ENCODE results near the gene HDAC4.

DNA sequence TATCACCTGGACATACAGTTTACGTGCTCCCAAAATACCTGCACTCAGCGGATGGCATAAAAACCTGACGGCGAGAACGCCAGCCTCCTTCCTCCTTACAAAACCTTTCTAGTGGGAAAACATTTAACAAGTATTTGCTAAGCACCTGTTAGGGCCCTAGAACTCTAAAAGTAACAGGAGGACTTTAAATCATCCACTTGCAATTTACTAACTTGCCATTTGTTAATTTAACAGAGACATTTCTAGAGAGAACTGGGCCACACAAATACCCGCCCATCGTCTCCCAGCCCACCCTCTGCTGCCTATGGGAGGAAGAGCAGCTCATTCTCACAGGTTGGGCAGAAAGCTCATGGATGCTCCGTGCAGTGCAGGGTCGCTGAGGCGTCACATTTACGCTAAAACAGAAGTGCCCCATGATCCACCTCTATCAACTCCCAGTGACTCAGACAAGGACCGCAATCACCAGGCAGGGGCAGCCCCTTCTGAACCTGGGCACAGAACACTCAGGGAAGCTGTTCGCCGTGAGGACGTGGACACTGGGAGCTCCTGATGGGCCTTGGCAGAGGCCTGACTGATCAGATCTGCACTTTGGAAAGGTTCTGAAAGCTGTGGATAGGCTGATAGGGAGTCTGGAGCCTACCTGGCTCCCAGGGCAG is 106.9 kb downstream of the HDAC4 start:
- TF ChIP-seq EP300 (IDR thresholded peaks at IDR 0.05; ENCODE audit: borderline replicate concordance) (no peak), YY1 (IDR thresholded peaks at IDR 0.05; ENCODE audit: low read depth) (no peak), TAF1 (IDR thresholded peaks at IDR 0.05; ENCODE audit: low read depth) (no peak), TCF12 (IDR thresholded peaks at IDR 0.05; ENCODE audit: low read depth) (no peak), ZBTB7A (IDR thresholded peaks at IDR 0.05; ENCODE audit: low read depth) (no peak), EGR1 (IDR thresholded peaks at IDR 0.05) (no peak), CEBPB (IDR thresholded peaks at IDR 0.05) (no peak), TEAD4 (IDR thresholded peaks at IDR 0.05) (no peak), CREB1 (IDR thresholded peaks at IDR 0.05; ENCODE audit: low read depth) (no peak), NFIC (IDR thresholded peaks at IDR 0.05) (no peak)
- TF ChIP-seq, protein P1, sequence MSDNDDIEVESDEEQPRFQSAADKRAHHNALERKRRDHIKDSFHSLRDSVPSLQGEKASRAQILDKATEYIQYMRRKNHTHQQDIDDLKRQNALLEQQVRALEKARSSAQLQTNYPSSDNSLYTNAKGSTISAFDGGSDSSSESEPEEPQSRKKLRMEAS (IDR thresholded peaks at IDR 0.05), result no peak
- TF ChIP-seq, protein P2, sequence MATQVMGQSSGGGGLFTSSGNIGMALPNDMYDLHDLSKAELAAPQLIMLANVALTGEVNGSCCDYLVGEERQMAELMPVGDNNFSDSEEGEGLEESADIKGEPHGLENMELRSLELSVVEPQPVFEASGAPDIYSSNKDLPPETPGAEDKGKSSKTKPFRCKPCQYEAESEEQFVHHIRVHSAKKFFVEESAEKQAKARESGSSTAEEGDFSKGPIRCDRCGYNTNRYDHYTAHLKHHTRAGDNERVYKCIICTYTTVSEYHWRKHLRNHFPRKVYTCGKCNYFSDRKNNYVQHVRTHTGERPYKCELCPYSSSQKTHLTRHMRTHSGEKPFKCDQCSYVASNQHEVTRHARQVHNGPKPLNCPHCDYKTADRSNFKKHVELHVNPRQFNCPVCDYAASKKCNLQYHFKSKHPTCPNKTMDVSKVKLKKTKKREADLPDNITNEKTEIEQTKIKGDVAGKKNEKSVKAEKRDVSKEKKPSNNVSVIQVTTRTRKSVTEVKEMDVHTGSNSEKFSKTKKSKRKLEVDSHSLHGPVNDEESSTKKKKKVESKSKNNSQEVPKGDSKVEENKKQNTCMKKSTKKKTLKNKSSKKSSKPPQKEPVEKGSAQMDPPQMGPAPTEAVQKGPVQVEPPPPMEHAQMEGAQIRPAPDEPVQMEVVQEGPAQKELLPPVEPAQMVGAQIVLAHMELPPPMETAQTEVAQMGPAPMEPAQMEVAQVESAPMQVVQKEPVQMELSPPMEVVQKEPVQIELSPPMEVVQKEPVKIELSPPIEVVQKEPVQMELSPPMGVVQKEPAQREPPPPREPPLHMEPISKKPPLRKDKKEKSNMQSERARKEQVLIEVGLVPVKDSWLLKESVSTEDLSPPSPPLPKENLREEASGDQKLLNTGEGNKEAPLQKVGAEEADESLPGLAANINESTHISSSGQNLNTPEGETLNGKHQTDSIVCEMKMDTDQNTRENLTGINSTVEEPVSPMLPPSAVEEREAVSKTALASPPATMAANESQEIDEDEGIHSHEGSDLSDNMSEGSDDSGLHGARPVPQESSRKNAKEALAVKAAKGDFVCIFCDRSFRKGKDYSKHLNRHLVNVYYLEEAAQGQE (IDR thresholded peaks at IDR 0.05; ENCODE audit: low read depth), result no peak
- TF ChIP-seq, protein P3, sequence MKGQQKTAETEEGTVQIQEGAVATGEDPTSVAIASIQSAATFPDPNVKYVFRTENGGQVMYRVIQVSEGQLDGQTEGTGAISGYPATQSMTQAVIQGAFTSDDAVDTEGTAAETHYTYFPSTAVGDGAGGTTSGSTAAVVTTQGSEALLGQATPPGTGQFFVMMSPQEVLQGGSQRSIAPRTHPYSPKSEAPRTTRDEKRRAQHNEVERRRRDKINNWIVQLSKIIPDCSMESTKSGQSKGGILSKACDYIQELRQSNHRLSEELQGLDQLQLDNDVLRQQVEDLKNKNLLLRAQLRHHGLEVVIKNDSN (IDR thresholded peaks at IDR 0.05), result no peak

Measured in Ishikawa (cell line).